ENCODE data around the gene LGALSL. TPM values are rescaled to one million over a fixed set of nuclear protein-coding genes. Genes with fewer than 3 reads are reported as not detected.
A peak's percentile ranks its signal among the peaks of the same experiment; 100 is the strongest.

The LGALSL gene
- total RNA-seq, 1 donor: 3.6 TPM

DNA sequence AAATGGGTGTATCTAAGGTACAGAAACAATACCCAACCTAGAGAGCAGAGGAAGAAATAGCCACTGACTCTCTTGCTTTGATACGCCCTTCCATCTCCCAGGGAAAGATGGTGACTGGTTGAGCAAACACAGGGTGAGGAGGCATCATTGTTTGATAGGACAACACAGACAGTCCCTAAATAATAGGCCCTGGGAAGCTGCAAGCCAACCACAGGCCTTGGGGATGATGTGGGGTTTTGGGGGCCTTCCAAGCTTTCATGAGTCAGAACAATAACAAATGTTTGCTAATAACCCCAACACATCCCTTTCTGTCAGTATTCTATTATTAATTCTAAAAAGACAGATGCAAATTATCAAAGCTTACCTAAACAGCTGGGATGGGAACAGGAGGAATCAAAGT lies 9.8 kb downstream of the LGALSL start:
- Histone ChIP-seq H3K27me3 (ENCODE audit: insufficient read depth, low read length) (peaks cover 11% of the 10 kb centered on the region), H3K4me3 (ENCODE audit: insufficient read depth, low read length) (no peak overlapping the region), H4K20me1 (ENCODE audit: insufficient read depth, low read length) (no peaks in the 10 kb centered on the region), H3K4me2 (ENCODE audit: insufficient read depth, low read length) (no peak overlapping the region), H3K36me3 (ENCODE audit: insufficient read depth, low read length) (no peaks in the 10 kb centered on the region), H3K27ac (ENCODE audit: low read depth, low read length) (no peak overlapping the region), H3K79me2 (ENCODE audit: insufficient read depth, low read length) (no peaks in the 10 kb centered on the region), H2AFZ (ENCODE audit: low read length) (no peak overlapping the region), H3K9me3 (ENCODE audit: low read depth, low read length) (no peaks in the 10 kb centered on the region), H3K4me1 (ENCODE audit: insufficient read depth, low read length) (peaks cover 4% of the 10 kb centered on the region)
- peak; percentile 76 for DNase-seq (ENCODE audit: insufficient read length, low spot score, missing footprints)
- TF ChIP-seq, protein P1, sequence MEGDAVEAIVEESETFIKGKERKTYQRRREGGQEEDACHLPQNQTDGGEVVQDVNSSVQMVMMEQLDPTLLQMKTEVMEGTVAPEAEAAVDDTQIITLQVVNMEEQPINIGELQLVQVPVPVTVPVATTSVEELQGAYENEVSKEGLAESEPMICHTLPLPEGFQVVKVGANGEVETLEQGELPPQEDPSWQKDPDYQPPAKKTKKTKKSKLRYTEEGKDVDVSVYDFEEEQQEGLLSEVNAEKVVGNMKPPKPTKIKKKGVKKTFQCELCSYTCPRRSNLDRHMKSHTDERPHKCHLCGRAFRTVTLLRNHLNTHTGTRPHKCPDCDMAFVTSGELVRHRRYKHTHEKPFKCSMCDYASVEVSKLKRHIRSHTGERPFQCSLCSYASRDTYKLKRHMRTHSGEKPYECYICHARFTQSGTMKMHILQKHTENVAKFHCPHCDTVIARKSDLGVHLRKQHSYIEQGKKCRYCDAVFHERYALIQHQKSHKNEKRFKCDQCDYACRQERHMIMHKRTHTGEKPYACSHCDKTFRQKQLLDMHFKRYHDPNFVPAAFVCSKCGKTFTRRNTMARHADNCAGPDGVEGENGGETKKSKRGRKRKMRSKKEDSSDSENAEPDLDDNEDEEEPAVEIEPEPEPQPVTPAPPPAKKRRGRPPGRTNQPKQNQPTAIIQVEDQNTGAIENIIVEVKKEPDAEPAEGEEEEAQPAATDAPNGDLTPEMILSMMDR (IDR thresholded peaks at IDR 0.05; ENCODE audit: extremely low read depth, low read depth, low read length): no peak

DNA sequence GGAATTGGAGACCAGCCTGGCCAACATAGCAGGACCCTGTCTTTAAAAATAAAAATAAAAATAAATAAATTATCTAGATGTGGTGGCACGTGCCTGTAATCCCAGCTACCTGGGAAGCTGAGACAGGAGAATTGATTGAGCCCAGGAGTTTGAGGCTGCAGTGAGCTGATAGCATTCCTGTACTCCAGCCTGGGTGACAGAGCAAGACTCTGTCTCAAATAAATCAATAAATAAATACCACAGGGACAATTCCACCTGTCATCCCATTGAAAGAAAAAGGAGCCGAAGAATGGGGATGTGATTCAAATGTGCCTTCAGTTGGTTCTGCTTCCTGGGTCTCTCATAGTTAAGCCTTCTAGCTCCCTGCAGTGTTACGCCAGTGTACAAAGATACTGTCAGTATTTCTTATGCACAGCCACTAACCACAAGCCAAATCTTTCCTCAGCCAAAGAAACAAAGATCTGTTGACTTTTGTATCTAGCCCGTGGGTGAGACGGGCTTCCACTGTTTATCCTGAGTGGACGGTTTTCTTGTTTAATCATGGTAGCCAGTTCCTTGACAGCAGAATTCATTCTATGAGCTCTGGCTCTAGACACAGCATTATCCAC lies 12.6 kb downstream of the LGALSL start:
- DNase-seq (ENCODE audit: insufficient read length, low spot score, missing footprints): no peak
- no peak overlapping the region for H2AFZ ChIP-seq (ENCODE audit: low read length)
- peaks cover 4% of the 10 kb centered on the region for H3K4me1 ChIP-seq (ENCODE audit: insufficient read depth, low read length)
- no peaks in the 10 kb centered on the region for H3K36me3 ChIP-seq (ENCODE audit: insufficient read depth, low read length)
- no peaks in the 10 kb centered on the region for H4K20me1 ChIP-seq (ENCODE audit: insufficient read depth, low read length)
- no peaks in the 10 kb centered on the region for H3K79me2 ChIP-seq (ENCODE audit: insufficient read depth, low read length)
- no peak overlapping the region for H3K4me2 ChIP-seq (ENCODE audit: insufficient read depth, low read length)
- no peak overlapping the region for H3K4me3 ChIP-seq (ENCODE audit: insufficient read depth, low read length)
- no peak overlapping the region for H3K27ac ChIP-seq (ENCODE audit: low read depth, low read length)
- TF ChIP-seq, protein P1 (IDR thresholded peaks at IDR 0.05; ENCODE audit: extremely low read depth, low read depth, low read length): no peak
- H3K9me3 ChIP-seq (ENCODE audit: low read depth, low read length): no peaks in the 10 kb centered on the region
- peaks cover 23% of the 10 kb centered on the region for H3K27me3 ChIP-seq (ENCODE audit: insufficient read depth, low read length)

DNA sequence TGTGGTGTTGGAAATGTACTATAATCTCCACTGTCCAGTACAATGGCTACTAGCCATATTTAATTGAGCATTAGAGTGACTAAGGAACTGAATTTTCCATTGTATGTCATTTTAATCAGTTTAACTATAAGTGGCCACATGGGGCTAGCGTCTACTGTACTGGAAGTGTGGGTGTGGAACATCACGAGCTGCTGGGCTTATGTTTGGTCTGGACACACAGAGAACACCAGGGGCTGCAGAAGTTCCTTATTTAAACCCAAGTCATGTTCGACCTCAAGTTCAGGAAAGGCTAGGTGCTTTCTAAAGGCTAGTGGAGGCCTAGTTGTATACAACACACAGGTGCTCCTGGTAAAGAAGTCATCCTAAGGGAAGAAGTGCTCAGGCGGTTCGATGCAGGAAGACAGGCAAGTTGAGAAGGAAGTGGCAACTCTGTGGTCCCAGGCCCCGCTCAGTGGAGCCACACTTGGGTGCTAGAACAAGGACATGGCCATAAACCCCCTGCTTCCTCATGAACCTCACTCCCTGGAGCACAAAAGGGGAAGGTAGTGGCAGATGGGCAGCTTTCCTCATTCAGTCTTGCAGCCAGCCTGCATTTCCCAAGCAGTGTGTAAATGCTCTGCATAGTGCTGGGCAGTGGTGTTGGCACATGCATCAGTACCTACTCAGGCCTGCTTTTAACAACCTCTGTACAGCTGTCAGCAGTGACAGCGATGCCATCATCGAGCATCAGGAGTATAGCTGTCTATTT lies 13.3 kb downstream of the LGALSL start:
- Histone ChIP-seq H2AFZ (ENCODE audit: low read length) (no peak overlapping the region), H3K27me3 (ENCODE audit: insufficient read depth, low read length) (peaks cover 29% of the 10 kb centered on the region), H3K27ac (ENCODE audit: low read depth, low read length) (no peak overlapping the region), H3K4me3 (ENCODE audit: insufficient read depth, low read length) (no peak overlapping the region), H3K36me3 (ENCODE audit: insufficient read depth, low read length) (no peaks in the 10 kb centered on the region), H3K4me1 (ENCODE audit: insufficient read depth, low read length) (peaks cover 4% of the 10 kb centered on the region), H4K20me1 (ENCODE audit: insufficient read depth, low read length) (no peaks in the 10 kb centered on the region), H3K79me2 (ENCODE audit: insufficient read depth, low read length) (no peaks in the 10 kb centered on the region), H3K9me3 (ENCODE audit: low read depth, low read length) (no peaks in the 10 kb centered on the region), H3K4me2 (ENCODE audit: insufficient read depth, low read length) (no peak overlapping the region)
- DNase-seq (ENCODE audit: insufficient read length, low spot score, missing footprints): peak; percentile 65
- TF ChIP-seq, protein P1 (IDR thresholded peaks at IDR 0.05; ENCODE audit: extremely low read depth, low read depth, low read length): no peak

DNA sequence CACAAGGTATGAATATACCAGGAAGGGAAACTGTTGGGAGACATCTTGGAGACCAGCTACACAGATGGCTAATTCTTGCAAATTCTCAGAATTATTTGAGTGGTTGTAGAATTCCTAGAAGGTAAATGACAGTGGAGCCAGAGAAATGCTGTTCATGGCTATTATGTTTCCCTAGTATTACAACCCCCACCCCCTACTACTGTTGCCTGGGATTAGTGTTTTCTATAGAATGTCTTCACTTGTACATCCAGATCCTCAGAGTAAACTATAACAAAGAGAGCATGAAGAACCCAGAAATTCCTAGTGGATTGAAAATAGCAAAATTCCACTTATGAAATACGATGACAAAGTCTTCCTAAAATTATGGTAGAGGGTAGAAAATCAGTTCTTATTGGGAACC lies 15.3 kb downstream of the LGALSL start:
- H4K20me1 ChIP-seq (ENCODE audit: insufficient read depth, low read length): no peaks in the 10 kb centered on the region
- TF ChIP-seq, protein P1 (IDR thresholded peaks at IDR 0.05; ENCODE audit: extremely low read depth, low read depth, low read length): no peak
- H3K4me2 ChIP-seq (ENCODE audit: insufficient read depth, low read length): no peak overlapping the region
- no peak overlapping the region for H3K27ac ChIP-seq (ENCODE audit: low read depth, low read length)
- H3K36me3 ChIP-seq (ENCODE audit: insufficient read depth, low read length): no peaks in the 10 kb centered on the region
- no peak overlapping the region for H3K4me3 ChIP-seq (ENCODE audit: insufficient read depth, low read length)
- DNase-seq (ENCODE audit: insufficient read length, low spot score, missing footprints): no peak
- peaks cover 37% of the 10 kb centered on the region for H3K27me3 ChIP-seq (ENCODE audit: insufficient read depth, low read length)
- H3K79me2 ChIP-seq (ENCODE audit: insufficient read depth, low read length): no peaks in the 10 kb centered on the region
- H2AFZ ChIP-seq (ENCODE audit: low read length): no peak overlapping the region
- no peaks in the 10 kb centered on the region for H3K9me3 ChIP-seq (ENCODE audit: low read depth, low read length)
- no peaks in the 10 kb centered on the region for H3K4me1 ChIP-seq (ENCODE audit: insufficient read depth, low read length)

Data from osteoblast (primary cell).